Stimulated activated CD8-positive, alpha-beta memory T cell treated with anti-CD3 and anti-CD28 coated beads, Interleukin-4, amount 100 ng/mL, for 4 hours (primary cell): Measurements from ENCODE around the gene MAGI1.
"Not testable (repeated sequence)": the region's sequence is repeated elsewhere in the genome, so short reads cannot be mapped to it uniquely, and the experiment has no call there.

Source experiments
- DNase-seq, 2 donors: peaks; one replicate each; pipeline ENCODE4 v3.0.0-alpha.2; 2020; ENCODE audit warnings: low read depth in 2 of 2, low spot score in 1 of 2

The MAGI1 gene

GRCh38 chr3:65576228-65576627 is 462.5 kb downstream of the MAGI1 start:
- no peak for DNase-seq

GRCh38 chr3:65575376-65575840 is 463.3 kb downstream of the MAGI1 start:
- no peak for DNase-seq

GRCh38 chr3:65573548-65574116 is 465.1 kb downstream of the MAGI1 start:
- DNase-seq, result no peak

- no peak for DNase-seq
These were observed 466.4 kb downstream of the MAGI1 start for GRCh38 chr3:65572175-65572777.

GRCh38 chr3:65569845-65570405 is 468.8 kb downstream of the MAGI1 start:
- no peak for DNase-seq

GRCh38 chr3:65569129-65569528 is 469.6 kb downstream of the MAGI1 start:
- no peak for DNase-seq

GRCh38 chr3:65568497-65568896 is 470.2 kb downstream of the MAGI1 start:
- DNase-seq, result no peak

GRCh38 chr3:65565744-65566143 is 473.0 kb downstream of the MAGI1 start:
- DNase-seq, result not testable (repeated sequence)

GRCh38 chr3:65564483-65564882 is 474.2 kb downstream of the MAGI1 start:
- no peak for DNase-seq

- DNase-seq, result no peak
These were observed 474.9 kb downstream of the MAGI1 start for GRCh38 chr3:65563861-65564260.

GRCh38 chr3:65562447-65562846 is 476.3 kb downstream of the MAGI1 start:
- no peak for DNase-seq

GRCh38 chr3:65561617-65562016 is 477.1 kb downstream of the MAGI1 start:
- no peak for DNase-seq

- no peak for DNase-seq
These were observed 477.8 kb downstream of the MAGI1 start for GRCh38 chr3:65560901-65561300.

- no peak for DNase-seq
These were observed 478.6 kb downstream of the MAGI1 start for GRCh38 chr3:65560133-65560532.

- no peak for DNase-seq
These were observed 479.1 kb downstream of the MAGI1 start for GRCh38 chr3:65559643-65560042.

- DNase-seq, result no peak
These were observed 479.9 kb downstream of the MAGI1 start for GRCh38 chr3:65558826-65559225.

GRCh38 chr3:65557899-65558564 is 480.7 kb downstream of the MAGI1 start:
- no peak for DNase-seq

GRCh38 chr3:65556934-65557577 is 481.7 kb downstream of the MAGI1 start:
- no peak for DNase-seq

- no peak for DNase-seq
These were observed 486.3 kb downstream of the MAGI1 start for GRCh38 chr3:65552434-65552833.

- no peak for DNase-seq
These were observed 486.8 kb downstream of the MAGI1 start for GRCh38 chr3:65551945-65552344.

- DNase-seq, result no peak
These were observed 488.6 kb downstream of the MAGI1 start for GRCh38 chr3:65550137-65550536.

- DNase-seq, result no peak
These were observed 489.1 kb downstream of the MAGI1 start for GRCh38 chr3:65549626-65549959.
